Nephron progenitor cell (in vitro differentiated cells): Measurements from ENCODE around the gene FBXL14.

ENCODE experiments used
- DNase-seq: peaks from one replicate; pipeline ENCODE4 v3.0.0; 2021
- H3K27ac Mint-ChIP-seq: 2 replicates; pipeline ENCODE4 v1.8.0; 2021; ENCODE audit warnings: mild to moderate bottlenecking, moderate library complexity, mixed read lengths
- H3K27me3 Mint-ChIP-seq: 2 replicates; pipeline ENCODE4 v1.8.0; 2021; ENCODE audit warnings: mild to moderate bottlenecking, low read depth, mixed read lengths; ENCODE audit not compliant: poor library complexity
- H3K36me3 Mint-ChIP-seq: 2 replicates; pipeline ENCODE4 v1.8.0; 2021; ENCODE audit warnings: low read depth, mixed read lengths
- H3K4me1 Mint-ChIP-seq: 2 replicates; pipeline ENCODE4 v1.8.0; 2021; ENCODE audit warnings: mixed read lengths
- H3K4me3 Mint-ChIP-seq: 2 replicates; pipeline ENCODE4 v1.8.0; 2021; ENCODE audit warnings: mild to moderate bottlenecking, moderate library complexity, mixed read lengths
- H3K9me3 Mint-ChIP-seq: 2 replicates; pipeline ENCODE4 v1.8.0; 2021; ENCODE audit warnings: mild to moderate bottlenecking, moderate library complexity, mixed read lengths
- TF ChIP-seq, protein P1 (sequence below): fragments of 200-600 bp; sonication (generic); IDR thresholded peaks from 2 replicates; pipeline ENCODE4 v1.5.0; 2021; ENCODE audit warnings: antibody characterized with exemption

Gene FBXL14

DNA sequence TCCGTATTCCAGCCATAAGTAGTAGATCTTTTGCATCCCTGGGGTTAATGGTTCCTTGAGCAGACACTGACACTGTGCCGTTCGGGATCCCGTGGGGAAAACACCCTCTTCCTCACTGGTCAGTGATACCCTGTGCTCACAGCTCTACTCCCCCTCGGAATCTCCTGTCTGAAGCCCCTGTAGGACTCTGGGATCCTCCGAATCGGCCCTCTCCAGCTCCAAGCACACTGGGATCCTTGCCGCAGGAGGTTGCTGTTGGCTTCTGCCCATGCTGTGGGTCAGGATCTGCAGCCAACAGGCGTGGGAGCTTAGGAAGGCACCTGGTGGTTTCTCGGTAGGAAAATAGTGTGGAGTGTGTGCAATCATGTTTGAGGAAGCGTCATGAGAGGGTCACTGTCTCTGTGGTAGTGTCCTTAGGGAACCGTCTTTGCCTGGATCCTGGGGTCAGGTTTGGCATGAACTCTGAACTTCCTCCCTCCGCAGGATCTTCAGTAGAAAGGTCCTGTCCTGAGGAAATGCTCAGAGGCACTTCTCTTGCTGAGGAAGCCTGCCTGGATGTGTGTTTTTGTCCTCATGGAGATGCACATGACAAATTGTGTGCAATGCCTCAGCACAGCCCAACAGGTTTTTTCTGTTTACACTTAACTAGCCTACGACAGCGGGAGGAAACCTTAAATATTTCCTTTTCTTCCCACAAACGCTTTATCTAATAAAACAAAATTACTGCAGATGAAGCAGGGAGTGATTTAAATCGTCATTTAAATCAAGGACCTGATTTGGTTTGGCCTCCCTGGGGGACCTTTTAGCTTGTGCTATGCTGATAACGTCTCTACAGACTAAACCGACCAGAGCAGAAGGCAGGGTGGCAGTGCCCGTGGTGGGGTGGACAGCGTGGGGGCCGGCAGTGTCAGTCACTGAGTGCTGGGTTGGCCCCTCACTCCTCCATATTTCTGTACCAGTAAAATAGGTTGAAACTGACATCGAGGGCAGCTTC, 18.7 kb downstream of the FBXL14 start:
- Mint-ChIP-seq H3K36me3 (peaks cover 10% of the 10 kb centered on the region), H3K27me3 (peaks cover 8% of the 10 kb centered on the region), H3K9me3 (peaks cover 4% of the 10 kb centered on the region), H3K4me3 (peak overlapping the region; percentile 28), H3K4me1 (peaks cover 88% of the 10 kb centered on the region), H3K27ac (peak overlapping the region; percentile 97)
- TF ChIP-seq, protein P1, sequence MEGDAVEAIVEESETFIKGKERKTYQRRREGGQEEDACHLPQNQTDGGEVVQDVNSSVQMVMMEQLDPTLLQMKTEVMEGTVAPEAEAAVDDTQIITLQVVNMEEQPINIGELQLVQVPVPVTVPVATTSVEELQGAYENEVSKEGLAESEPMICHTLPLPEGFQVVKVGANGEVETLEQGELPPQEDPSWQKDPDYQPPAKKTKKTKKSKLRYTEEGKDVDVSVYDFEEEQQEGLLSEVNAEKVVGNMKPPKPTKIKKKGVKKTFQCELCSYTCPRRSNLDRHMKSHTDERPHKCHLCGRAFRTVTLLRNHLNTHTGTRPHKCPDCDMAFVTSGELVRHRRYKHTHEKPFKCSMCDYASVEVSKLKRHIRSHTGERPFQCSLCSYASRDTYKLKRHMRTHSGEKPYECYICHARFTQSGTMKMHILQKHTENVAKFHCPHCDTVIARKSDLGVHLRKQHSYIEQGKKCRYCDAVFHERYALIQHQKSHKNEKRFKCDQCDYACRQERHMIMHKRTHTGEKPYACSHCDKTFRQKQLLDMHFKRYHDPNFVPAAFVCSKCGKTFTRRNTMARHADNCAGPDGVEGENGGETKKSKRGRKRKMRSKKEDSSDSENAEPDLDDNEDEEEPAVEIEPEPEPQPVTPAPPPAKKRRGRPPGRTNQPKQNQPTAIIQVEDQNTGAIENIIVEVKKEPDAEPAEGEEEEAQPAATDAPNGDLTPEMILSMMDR, result no peak
- DNase-seq, result no peak

DNA sequence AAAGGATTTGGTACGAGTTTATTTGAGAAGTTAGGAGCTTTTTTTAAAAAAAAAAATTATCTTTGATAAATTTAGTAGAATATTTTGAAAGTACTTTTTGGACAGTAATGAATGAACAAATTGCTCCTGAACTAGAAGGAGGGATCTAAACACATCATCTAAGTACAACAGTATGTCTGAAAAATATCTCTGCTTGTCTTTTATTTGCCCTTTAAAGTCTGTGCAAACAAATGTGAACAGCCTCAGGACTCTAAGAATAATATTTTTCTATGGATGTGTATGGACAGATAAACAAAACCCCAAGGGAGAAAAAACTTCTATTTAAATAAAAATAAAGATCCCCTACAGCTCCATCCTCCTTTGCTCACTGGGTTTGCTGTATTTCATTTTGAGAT, 19.5 kb downstream of the FBXL14 start:
- Mint-ChIP-seq H3K27ac (peak overlapping the region; percentile 97), H3K4me3 (no peak overlapping the region), H3K4me1 (peaks cover 80% of the 10 kb centered on the region), H3K9me3 (peaks cover 4% of the 10 kb centered on the region), H3K36me3 (peaks cover 16% of the 10 kb centered on the region), H3K27me3 (peaks cover 14% of the 10 kb centered on the region)
- TF ChIP-seq, protein P1, result no peak
- no peak for DNase-seq

DNA sequence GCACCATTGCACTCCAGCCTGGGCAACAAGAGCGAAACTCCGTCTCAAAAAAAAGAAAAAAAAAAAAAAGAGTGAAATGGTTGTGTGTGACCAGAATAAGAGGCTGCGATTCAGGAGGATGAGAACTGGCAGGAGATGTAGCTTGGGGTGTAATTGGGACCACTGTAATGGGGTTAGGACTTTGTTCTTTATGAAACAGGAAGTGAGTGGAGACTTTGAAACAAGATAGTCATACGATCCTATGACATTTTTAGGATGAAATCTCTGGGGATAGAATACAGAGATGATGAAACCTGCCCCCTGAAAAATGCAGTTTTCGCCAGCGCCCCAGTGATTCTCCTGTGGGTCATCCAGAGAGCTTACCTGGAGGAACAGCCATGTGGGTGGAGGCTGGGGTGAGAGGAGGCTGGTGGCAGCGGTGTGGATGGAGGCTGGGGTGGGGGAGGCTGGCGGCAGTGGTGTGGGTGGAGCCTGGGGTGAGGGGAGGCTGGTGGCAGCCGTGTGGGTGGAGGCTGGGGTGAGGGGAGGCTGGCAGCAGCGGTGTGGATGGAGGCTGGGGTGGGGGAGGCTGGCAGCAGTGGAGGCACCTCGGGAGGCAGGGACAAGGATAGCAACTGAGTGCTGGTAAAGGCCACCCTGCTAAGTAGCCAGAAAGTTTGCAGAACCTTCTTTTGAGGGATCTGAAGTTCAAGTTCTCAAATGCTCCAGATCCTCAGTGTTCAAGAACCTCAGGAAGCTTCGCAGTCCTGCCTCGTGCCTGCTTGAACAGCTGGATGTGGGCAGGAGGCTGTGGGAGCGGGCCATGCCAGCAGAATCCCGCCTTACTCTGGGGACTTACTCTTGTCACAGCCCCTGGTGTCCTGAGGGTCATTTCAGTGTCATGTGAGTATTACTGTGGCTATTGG, 20.2 kb downstream of the FBXL14 start:
- peaks cover 75% of the 10 kb centered on the region for H3K4me1 Mint-ChIP-seq
- DNase-seq, result no peak
- H3K27ac Mint-ChIP-seq, result peak overlapping the region; percentile 53
- peak overlapping the region; percentile 60 for H3K4me3 Mint-ChIP-seq
- H3K27me3 Mint-ChIP-seq, result peaks cover 19% of the 10 kb centered on the region
- peaks cover 4% of the 10 kb centered on the region for H3K9me3 Mint-ChIP-seq
- TF ChIP-seq, protein P1, result no peak
- H3K36me3 Mint-ChIP-seq, result peaks cover 16% of the 10 kb centered on the region

DNA sequence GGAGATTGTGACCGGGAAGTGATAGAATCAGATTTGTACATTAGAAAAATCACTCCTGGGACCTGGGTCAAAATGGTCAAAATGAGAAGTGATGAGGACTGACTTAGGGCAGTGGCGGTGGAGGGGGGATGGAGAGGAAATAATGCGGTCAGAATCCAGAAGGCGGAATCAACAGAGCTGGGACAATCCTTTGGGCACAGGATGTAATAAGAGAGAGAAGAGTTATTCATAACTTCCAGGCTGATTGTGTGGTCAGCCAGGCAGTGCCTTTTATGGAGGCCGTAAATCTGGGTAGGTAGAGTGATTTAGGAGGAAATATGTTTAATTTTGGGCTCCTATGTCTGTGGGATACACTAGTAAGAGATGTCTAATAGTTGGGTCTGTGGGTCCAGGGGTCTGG, 21.6 kb downstream of the FBXL14 start:
- H3K36me3 Mint-ChIP-seq, result peaks cover 16% of the 10 kb centered on the region
- H3K27ac Mint-ChIP-seq, result peak overlapping the region; percentile 38
- TF ChIP-seq, protein P1, result no peak
- H3K9me3 Mint-ChIP-seq, result peaks cover 4% of the 10 kb centered on the region
- H3K4me1 Mint-ChIP-seq, result peaks cover 60% of the 10 kb centered on the region
- H3K27me3 Mint-ChIP-seq, result peaks cover 28% of the 10 kb centered on the region
- no peak for DNase-seq
- no peak overlapping the region for H3K4me3 Mint-ChIP-seq

DNA sequence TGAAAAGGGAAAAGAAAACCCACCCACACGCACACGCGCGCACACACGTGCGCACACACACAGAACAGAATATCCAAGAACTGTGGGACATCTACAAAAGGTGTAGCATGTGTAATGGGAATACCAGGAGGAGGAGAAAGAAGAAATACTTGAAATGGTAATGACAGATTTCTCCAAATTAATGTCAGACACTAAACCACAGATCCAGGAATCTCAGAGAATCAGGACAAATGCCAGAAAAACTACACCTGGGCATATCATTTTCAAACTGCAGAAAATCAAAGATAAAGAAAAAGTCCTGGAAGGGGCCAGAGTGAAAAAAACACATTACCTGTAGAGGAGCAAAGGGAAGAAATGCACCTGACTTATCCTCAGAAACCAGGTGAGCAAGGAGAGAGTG, 26.5 kb downstream of the FBXL14 start:
- H3K4me3 Mint-ChIP-seq, result no peak overlapping the region
- peaks cover 40% of the 10 kb centered on the region for H3K4me1 Mint-ChIP-seq
- peaks cover 36% of the 10 kb centered on the region for H3K27me3 Mint-ChIP-seq

More for the DNA sequence above, 26.5 kb downstream of the FBXL14 start:
- no peak for DNase-seq
- peaks cover 6% of the 10 kb centered on the region for H3K36me3 Mint-ChIP-seq
- no peaks in the 10 kb centered on the region for H3K9me3 Mint-ChIP-seq
- TF ChIP-seq, protein P1, result no peak
- no peak overlapping the region for H3K27ac Mint-ChIP-seq
